NB4 (cell line): ENCODE data around the gene NUDT8.
A peak's percentile ranks its signal among the peaks of the same experiment; 100 is the strongest.

Experiments used
- DNase-seq: peaks from one replicate; pipeline ENCODE4 v3.0.0; 2010; ENCODE audit warnings: low read depth
- H3K4me3 ChIP-seq: one replicate; pipeline ENCODE4 v1.5.1; 2011; ENCODE audit warnings: mild to moderate bottlenecking, low read depth, low read length, moderate library complexity
- CTCF ChIP-seq: IDR thresholded peaks from one replicate; pipeline ENCODE4 v1.5.1; 2012; ENCODE audit warnings: low read depth, low read length
- MYC ChIP-seq: IDR thresholded peaks from 2 replicates; pipeline ENCODE4 v1.6.1; 2011; ENCODE audit warnings: low read depth, low read length
- POLR2A ChIP-seq: IDR thresholded peaks from 2 replicates; pipeline ENCODE4 v1.6.1; 2011; ENCODE audit warnings: mild to moderate bottlenecking; ENCODE audit not compliant: insufficient read length; ENCODE audit errors: extremely low read depth
- TF ChIP-seq, protein P1 (sequence below): IDR thresholded peaks from 2 replicates; pipeline ENCODE4 v1.6.1; 2011; ENCODE audit warnings: low read depth, low read length

NUDT8 gene

GRCh38 chr11:67652965-67653845 lies 23.5 kb upstream of the NUDT8 start:
- DNase-seq = no peak
- TF ChIP-seq CTCF (no peak), MYC (no peak), POLR2A (no peak)
- TF ChIP-seq, protein P1, sequence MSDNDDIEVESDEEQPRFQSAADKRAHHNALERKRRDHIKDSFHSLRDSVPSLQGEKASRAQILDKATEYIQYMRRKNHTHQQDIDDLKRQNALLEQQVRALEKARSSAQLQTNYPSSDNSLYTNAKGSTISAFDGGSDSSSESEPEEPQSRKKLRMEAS = no peak
- H3K4me3 ChIP-seq = no peak overlapping the region

DNA sequence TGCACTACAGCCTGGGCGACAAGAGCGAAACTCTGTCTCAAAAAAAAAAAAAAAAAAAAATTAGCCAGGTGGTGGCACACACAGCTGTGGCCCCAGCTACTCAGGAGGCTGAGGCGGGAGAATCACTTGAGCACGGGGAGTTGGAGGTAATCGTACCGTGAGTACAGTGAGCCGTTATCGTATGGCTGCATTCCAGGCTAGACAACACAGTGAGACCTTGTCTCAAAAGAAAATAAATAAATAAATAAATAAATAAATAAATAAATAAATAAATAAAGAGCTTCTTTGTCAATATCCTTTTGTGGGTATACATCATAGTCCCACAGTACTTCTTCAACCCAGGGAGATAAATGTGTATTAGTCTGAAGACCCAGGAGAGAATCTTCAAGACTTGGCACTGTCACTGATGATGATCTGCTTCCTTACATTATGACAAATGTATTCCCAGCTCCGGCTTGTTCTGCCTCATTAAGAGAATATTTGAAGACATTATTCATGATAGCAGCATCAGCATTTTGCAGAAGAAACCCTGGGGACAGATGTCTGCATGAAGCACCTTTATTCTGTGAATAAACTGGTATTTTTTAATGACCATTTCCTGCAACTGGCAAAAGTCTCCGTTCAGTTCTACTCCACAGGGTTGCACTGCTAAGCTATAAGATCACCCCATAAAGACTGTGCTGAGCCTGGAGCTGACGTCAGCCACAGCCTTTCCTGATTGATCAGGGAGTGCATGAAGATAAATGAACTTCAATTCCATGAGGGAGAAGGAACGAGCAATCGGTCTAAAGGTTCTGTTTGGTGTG lies 22.4 kb upstream of the NUDT8 start:
- no peak for TF ChIP-seq CTCF
- TF ChIP-seq, protein P1 = no peak
- TF ChIP-seq POLR2A = no peak
- no peak for TF ChIP-seq MYC
- no peak overlapping the region for H3K4me3 ChIP-seq
- no peak for DNase-seq

GRCh38 chr11:67649634-67650510 lies 20.1 kb upstream of the NUDT8 start:
- peak overlapping the region; percentile 60 for H3K4me3 ChIP-seq
- TF ChIP-seq CTCF = no peak
- TF ChIP-seq, protein P1 = no peak; the same call in 1 of the 2 replicates
- DNase-seq = no peak

GRCh38 chr11:67648796-67649613 lies 19.3 kb upstream of the NUDT8 start:
- no peak overlapping the region for H3K4me3 ChIP-seq
- no peak for TF ChIP-seq POLR2A
- TF ChIP-seq, protein P1 = peak; percentile 18; the same call in 1 of the 2 replicates
- peak; percentile 69 for DNase-seq

- TF ChIP-seq POLR2A = no peak
- TF ChIP-seq CTCF = peak; percentile 28
- no peak overlapping the region for H3K4me3 ChIP-seq
- peak; percentile 71 for DNase-seq
Observed at GRCh38 chr11:67648140-67648795, 18.5 kb upstream of the NUDT8 start.
